ENCODE data around the gene YIPF2.
"Not testable (repeated sequence)": the region's sequence is repeated elsewhere in the genome, so short reads cannot be mapped to it uniquely, and the experiment has no call there.

YIPF2 gene

GRCh38 chr19:10928563-10929401 is at the start of gene YIPF2, which contains the start of gene TIMM29:
Gene YIPF2 (minus strand): TSS chr19:10928639. CDS start chr19:10928410, 229 bp downstream.
Gene TIMM29 (plus strand): TSS chr19:10928811. CDS start chr19:10928823, 12 bp downstream.
- DNase-seq: peak; percentile 98

- DNase-seq: no peak
Observed at GRCh38 chr19:10977742-10978092, 49.3 kb upstream of the YIPF2 start.

- DNase-seq: no peak
Observed at GRCh38 chr19:10976131-10976892, 47.9 kb upstream of the YIPF2 start.

GRCh38 chr19:10975374-10976130 is 47.1 kb upstream of the YIPF2 start:
- DNase-seq: no peak

GRCh38 chr19:10971107-10971726 is 42.8 kb upstream of the YIPF2 start:
- no peak for DNase-seq

GRCh38 chr19:10968527-10969135 is 40.2 kb upstream of the YIPF2 start:
- no peak for DNase-seq

- DNase-seq: no peak
Observed at GRCh38 chr19:10966809-10967208, 38.4 kb upstream of the YIPF2 start.

- DNase-seq: no peak
Observed at GRCh38 chr19:10965398-10965797, 37.0 kb upstream of the YIPF2 start.

GRCh38 chr19:10964903-10965302 is 36.5 kb upstream of the YIPF2 start:
- DNase-seq: no peak

GRCh38 chr19:10963865-10964264 is 35.4 kb upstream of the YIPF2 start:
- no peak for DNase-seq

GRCh38 chr19:10962863-10963262 is 34.4 kb upstream of the YIPF2 start:
- no peak for DNase-seq

GRCh38 chr19:10961073-10961860 is 32.8 kb upstream of the YIPF2 start:
- no peak for DNase-seq

- DNase-seq: peak; percentile 97
Observed at GRCh38 chr19:10960314-10961072, 32.1 kb upstream of the YIPF2 start, which contains the start of gene SMARCA4. Gene SMARCA4 (plus strand): TSS chr19:10961030. CDS start chr19:10984152, 23,122 bp downstream.

- DNase-seq: not testable (repeated sequence)
Observed at GRCh38 chr19:10959277-10959968, 31.0 kb upstream of the YIPF2 start.

GRCh38 chr19:10952809-10953208 is 24.4 kb upstream of the YIPF2 start:
- no peak for DNase-seq

- no peak for DNase-seq
Observed at GRCh38 chr19:10946958-10947657, 18.7 kb upstream of the YIPF2 start.

- no peak for DNase-seq
Observed at GRCh38 chr19:10945264-10945663, 16.8 kb upstream of the YIPF2 start.

GRCh38 chr19:10943412-10943811 is 15.0 kb upstream of the YIPF2 start:
- not testable (repeated sequence) for DNase-seq

- not testable (repeated sequence) for DNase-seq
Observed at GRCh38 chr19:10941649-10942048, 13.2 kb upstream of the YIPF2 start.
